BJ (cell line): Measurements from ENCODE around the gene C10orf71. TPM values are rescaled to one million over a fixed set of nuclear protein-coding genes. Genes with fewer than 3 reads are reported as not detected.

ENCODE experiments used
- CTCF ChIA-PET: fragments of 350-600 bp; formaldehyde crosslinking; extraction: SDS; loops from one replicate; lab custom pipeline; 2021; ENCODE audit warnings: antibody characterized with exemption, inconsistent platforms; lab: Yijun Ruan, JAX
- POLR2A ChIA-PET: fragments of 300-600 bp; sonication (Branson Sonifier 250); formaldehyde crosslinking; extraction: SDS; loops from one replicate; lab custom pipeline; 2021; ENCODE audit warnings: antibody characterized with exemption; lab: Charles Lee
- DNase-seq: peaks from one replicate; pipeline ENCODE4 v3.0.0-alpha.2; 2011; ENCODE audit warnings: low read depth
- H3K27me3 ChIP-seq: 2 replicates; pipeline ENCODE4 v1.6.0; 2011; ENCODE audit warnings: low read length; ENCODE audit not compliant: control insufficient read depth, insufficient read depth
- H3K36me3 ChIP-seq: 2 replicates; pipeline ENCODE4 v1.5.1; 2011; ENCODE audit warnings: low read length; ENCODE audit not compliant: control insufficient read depth, insufficient read depth
- H3K4me3 ChIP-seq: 2 replicates; pipeline ENCODE4 v1.5.1; 2011; ENCODE audit warnings: low read depth, mild to moderate bottlenecking, control low read depth, low read length
- CTCF ChIP-seq: IDR thresholded peaks from 2 replicates; pipeline ENCODE4 v1.5.1; 2011; ENCODE audit warnings: low read depth, mild to moderate bottlenecking, control low read depth, inconsistent platforms, low read length, moderate library complexity; ENCODE audit not compliant: insufficient read depth
- polyA plus RNA-seq: library from polyadenylated mRNA; depleted of rRNA; stranded (reverse); fragments of >200 nt; gene quantifications from 2 replicates; pipeline ENCODE4 v1.2.3, GENCODE V29; 2011

Gene C10orf71
- polyA plus RNA-seq, 1 experiment = not detected

GRCh38 chr10:49353026-49353894 lies 54.3 kb downstream of the C10orf71 start:
- TF ChIP-seq CTCF = no peak

GRCh38 chr10:49353895-49354566 lies 55.1 kb downstream of the C10orf71 start:
- Histone ChIP-seq H3K36me3 (no peaks in the 10 kb centered on the region), H3K4me3 (no peak overlapping the region), H3K27me3 (no peaks in the 10 kb centered on the region)
- no peak for DNase-seq
- ChIA-PET POLR2A (no interaction called here), CTCF (no interaction called here)
- no peak for TF ChIP-seq CTCF

More at GRCh38 chr10:49353026-49353894, 54.3 kb downstream of the C10orf71 start:
- ChIA-PET POLR2A (no interaction called here), CTCF (no interaction called here)
- Histone ChIP-seq H3K27me3 (no peaks in the 10 kb centered on the region), H3K36me3 (no peaks in the 10 kb centered on the region), H3K4me3 (no peak overlapping the region)
- DNase-seq = no peak

- H3K36me3 ChIP-seq = no peaks in the 10 kb centered on the region
- ChIA-PET CTCF (no interaction called here), POLR2A (no interaction called here)
- no peak for TF ChIP-seq CTCF
- H3K27me3 ChIP-seq = no peaks in the 10 kb centered on the region
- no peak overlapping the region for H3K4me3 ChIP-seq
- no peak for DNase-seq
Observed at GRCh38 chr10:49354593-49354992, 55.6 kb downstream of the C10orf71 start.

GRCh38 chr10:49355221-49355620 lies 56.3 kb downstream of the C10orf71 start:
- no peaks in the 10 kb centered on the region for H3K36me3 ChIP-seq
- DNase-seq = no peak
- no peak overlapping the region for H3K4me3 ChIP-seq
- POLR2A ChIA-PET = no interaction called here
- CTCF ChIA-PET = no interaction called here
- TF ChIP-seq CTCF = no peak
- no peaks in the 10 kb centered on the region; the same call in 1 of the 2 replicates for H3K27me3 ChIP-seq

GRCh38 chr10:49356181-49356580 lies 57.2 kb downstream of the C10orf71 start:
- POLR2A ChIA-PET = no interaction called here
- no peak for DNase-seq
- H3K36me3 ChIP-seq = no peaks in the 10 kb centered on the region
- no peaks in the 10 kb centered on the region; the same call in 1 of the 2 replicates for H3K27me3 ChIP-seq
- CTCF ChIA-PET = no interaction called here
- H3K4me3 ChIP-seq = no peak overlapping the region
- TF ChIP-seq CTCF = no peak
